OCI-LY7 (cell line): ENCODE data around the gene STUM. TPM values are rescaled to one million over a fixed set of nuclear protein-coding genes. Genes with fewer than 3 reads are reported as not detected.
A peak's percentile ranks its signal among the peaks of the same experiment; 100 is the strongest.

Experiments used
- BruUV-seq: library from RNA; stranded (reverse); fragments of 400-500 nt; replicated peaks from 2 replicates; lab custom pipeline; 2021; lab: Mats Ljungman, UMichigan
- CTCF ChIA-PET: fragments of 300-600 bp; sonication (Branson Sonifier 250); formaldehyde crosslinking; loops from one replicate; lab custom pipeline; 2022; ENCODE audit warnings: antibody characterized with exemption; ENCODE audit not compliant: unreplicated experiment; lab: Charles Lee
- POLR2A ChIA-PET: fragments of 300-600 bp; sonication (Branson Sonifier 250); formaldehyde crosslinking; loops from one replicate; lab custom pipeline; 2022; ENCODE audit warnings: antibody characterized with exemption; lab: Charles Lee
- DNase-seq: peaks from one replicate; pipeline ENCODE4 v3.0.0-alpha.2; 2015; ENCODE audit warnings: low spot score
- H2AFZ ChIP-seq: fragments of 200-600 bp; sonication (generic), shearing (Covaris generic); 2 replicates; pipeline ENCODE4 v1.6.1; 2014; ENCODE audit warnings: mild to moderate bottlenecking, antibody characterized with exemption, low read length, moderate library complexity
- H3K27ac ChIP-seq: fragments of 200-600 bp; sonication (generic); 2 replicates; pipeline ENCODE4 v1.5.1; 2014; ENCODE audit warnings: mixed run types, low read depth, mild to moderate bottlenecking, moderate library complexity, low read length, inconsistent platforms; ENCODE audit not compliant: poor library complexity, severe bottlenecking
- H3K36me3 ChIP-seq: fragments of 200-600 bp; sonication (generic); 2 replicates; pipeline ENCODE4 v1.6.1; 2014; ENCODE audit warnings: mild to moderate bottlenecking, antibody characterized with exemption, low read length, moderate library complexity, mixed read lengths; ENCODE audit not compliant: insufficient read depth
- H3K4me1 ChIP-seq: fragments of 200-600 bp; sonication (generic); 2 replicates; pipeline ENCODE4 v1.5.1; 2014; ENCODE audit warnings: mild to moderate bottlenecking, low read length; ENCODE audit not compliant: insufficient read depth, poor library complexity, severe bottlenecking
- H3K4me2 ChIP-seq: fragments of 200-600 bp; sonication (generic); 2 replicates; pipeline ENCODE4 v1.6.1; 2014; ENCODE audit warnings: mild to moderate bottlenecking, low read length
- H3K4me3 ChIP-seq: fragments of 200-600 bp; sonication (generic); 2 replicates; pipeline ENCODE4 v1.5.1; 2014; ENCODE audit warnings: mild to moderate bottlenecking, low read depth, low read length; ENCODE audit not compliant: poor library complexity, severe bottlenecking
- H3K79me2 ChIP-seq: fragments of 200-600 bp; sonication (generic); 2 replicates; pipeline ENCODE4 v1.6.1; 2016; ENCODE audit warnings: low read depth, mild to moderate bottlenecking, low read length, moderate library complexity, mixed read lengths; ENCODE audit not compliant: insufficient read depth
- H3K9me2 ChIP-seq: fragments of 200-600 bp; sonication (generic); 2 replicates; pipeline ENCODE4 v1.6.1; 2016; ENCODE audit warnings: mild to moderate bottlenecking, low read length, mixed read lengths; ENCODE audit not compliant: insufficient read depth
- H3K9me3 ChIP-seq: fragments of 200-600 bp; sonication (generic); 2 replicates; pipeline ENCODE4 v1.6.1; 2014; ENCODE audit warnings: mild to moderate bottlenecking, mixed run types, low read length, mixed read lengths
- H4K20me1 ChIP-seq: fragments of 200-600 bp; sonication (generic); 2 replicates; pipeline ENCODE4 v1.6.1; 2014; ENCODE audit warnings: mild to moderate bottlenecking, antibody characterized with exemption, low read length, moderate library complexity, mixed read lengths; ENCODE audit not compliant: insufficient read depth
- EZH2phosphoT487 ChIP-seq: fragments of 200-600 bp; sonication (generic); IDR thresholded peaks from 2 replicates; pipeline ENCODE4 v1.6.1; 2018; ENCODE audit warnings: low read depth, borderline replicate concordance, mild to moderate bottlenecking, mixed run types, antibody characterized with exemption, low read length, moderate library complexity, mixed read lengths
- intact Hi-C: fragments of 100-400 bp; cut with micrococcal nuclease; formaldehyde crosslinking; loops from one replicate; pipeline ENCODE4 v1.10.0; 2022; ENCODE audit not compliant: unreplicated experiment
- total RNA-seq, 2 experiments: library from RNA; depleted of rRNA in 1 of 2; stranded (reverse); fragments of >200 nt in 1 of 2; shearing (Covaris generic) in 1 of 2; gene quantifications; 2 replicates each; pipeline ENCODE4 v1.2.3, GENCODE V29; 2014 to 2022
- TF ChIP-seq, protein P1 (sequence below): fragments of 200-600 bp; sonication (generic); conservative IDR thresholded peaks from 2 replicates; pipeline ENCODE4 v1.5.1; 2014; ENCODE audit warnings: mild to moderate bottlenecking, antibody characterized with exemption, low read length, moderate library complexity, mixed read lengths

Gene STUM
- total RNA-seq, 2 experiments from 2014 or later = not detected

DNA sequence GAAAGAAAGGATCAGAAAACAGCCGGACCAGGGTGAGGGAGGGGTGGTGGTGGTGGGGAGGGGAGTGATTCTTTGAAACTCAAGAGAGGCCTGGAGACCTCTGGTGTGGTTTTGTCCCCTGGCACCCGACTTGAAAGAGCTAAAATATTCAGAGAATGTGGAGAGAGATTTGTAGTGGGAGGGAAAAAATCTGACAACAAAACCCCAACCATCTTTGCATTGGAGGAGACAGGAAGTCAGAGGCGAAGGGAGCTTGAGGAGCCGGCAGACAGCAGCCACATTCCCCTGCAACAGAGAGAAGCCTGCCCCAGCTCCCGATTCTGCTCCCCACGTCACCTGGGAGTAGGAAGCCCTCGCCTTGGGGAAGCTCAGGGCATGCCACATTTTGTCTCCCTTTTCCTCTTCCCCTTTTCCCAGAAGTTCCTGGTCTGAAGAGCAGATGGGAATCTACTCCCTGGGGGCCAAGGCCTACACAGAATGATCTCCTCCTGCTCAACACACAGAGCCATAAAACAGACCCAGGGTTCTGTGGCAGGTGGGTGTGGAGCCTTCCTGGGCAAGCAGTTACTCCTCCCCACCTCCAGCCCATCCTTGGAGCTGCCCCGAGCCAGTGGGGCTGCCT lies 105.6 kb downstream of the STUM start:
- no peak for TF ChIP-seq EZH2phosphoT487
- TF ChIP-seq, protein P1, sequence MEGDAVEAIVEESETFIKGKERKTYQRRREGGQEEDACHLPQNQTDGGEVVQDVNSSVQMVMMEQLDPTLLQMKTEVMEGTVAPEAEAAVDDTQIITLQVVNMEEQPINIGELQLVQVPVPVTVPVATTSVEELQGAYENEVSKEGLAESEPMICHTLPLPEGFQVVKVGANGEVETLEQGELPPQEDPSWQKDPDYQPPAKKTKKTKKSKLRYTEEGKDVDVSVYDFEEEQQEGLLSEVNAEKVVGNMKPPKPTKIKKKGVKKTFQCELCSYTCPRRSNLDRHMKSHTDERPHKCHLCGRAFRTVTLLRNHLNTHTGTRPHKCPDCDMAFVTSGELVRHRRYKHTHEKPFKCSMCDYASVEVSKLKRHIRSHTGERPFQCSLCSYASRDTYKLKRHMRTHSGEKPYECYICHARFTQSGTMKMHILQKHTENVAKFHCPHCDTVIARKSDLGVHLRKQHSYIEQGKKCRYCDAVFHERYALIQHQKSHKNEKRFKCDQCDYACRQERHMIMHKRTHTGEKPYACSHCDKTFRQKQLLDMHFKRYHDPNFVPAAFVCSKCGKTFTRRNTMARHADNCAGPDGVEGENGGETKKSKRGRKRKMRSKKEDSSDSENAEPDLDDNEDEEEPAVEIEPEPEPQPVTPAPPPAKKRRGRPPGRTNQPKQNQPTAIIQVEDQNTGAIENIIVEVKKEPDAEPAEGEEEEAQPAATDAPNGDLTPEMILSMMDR = no peak
- H3K36me3 ChIP-seq = peaks cover 12% of the 10 kb centered on the region; the same call in 1 of the 2 replicates
- H3K4me2 ChIP-seq = no peak overlapping the region
- ChIA-PET POLR2A (interaction anchor here (0.7 to 5.5 kb wide), 17 partner anchors 8 to 85 kb away, joined by 3 to 33 read pairs (median 6); partner anchors contain the start of gene ITPKB), CTCF (interaction anchor here (1.1 to 4.3 kb wide), 5 partner anchors 8 to 82 kb away, joined by 3 to 28 read pairs (median 8); no protein-coding TSS in a partner anchor)
- H2AFZ ChIP-seq = no peak overlapping the region
- no peaks in the 10 kb centered on the region for H3K4me1 ChIP-seq
- peaks cover 46% of the 10 kb centered on the region; the same call in 1 of the 2 replicates for H3K79me2 ChIP-seq
- no peak for DNase-seq
- H3K4me3 ChIP-seq = peak overlapping the region; percentile 68
- H4K20me1 ChIP-seq = no peaks in the 10 kb centered on the region
- BruUV-seq = no TSS peak
- H3K9me3 ChIP-seq = no peaks in the 10 kb centered on the region
- intact Hi-C loops = loop anchor here (2.0 to 10.0 kb wide), 2 partner anchors 59 to 729 kb away; partner anchors contain the start of gene PYCR2
- H3K9me2 ChIP-seq = no peaks in the 10 kb centered on the region
- H3K27ac ChIP-seq = no peak overlapping the region

DNA sequence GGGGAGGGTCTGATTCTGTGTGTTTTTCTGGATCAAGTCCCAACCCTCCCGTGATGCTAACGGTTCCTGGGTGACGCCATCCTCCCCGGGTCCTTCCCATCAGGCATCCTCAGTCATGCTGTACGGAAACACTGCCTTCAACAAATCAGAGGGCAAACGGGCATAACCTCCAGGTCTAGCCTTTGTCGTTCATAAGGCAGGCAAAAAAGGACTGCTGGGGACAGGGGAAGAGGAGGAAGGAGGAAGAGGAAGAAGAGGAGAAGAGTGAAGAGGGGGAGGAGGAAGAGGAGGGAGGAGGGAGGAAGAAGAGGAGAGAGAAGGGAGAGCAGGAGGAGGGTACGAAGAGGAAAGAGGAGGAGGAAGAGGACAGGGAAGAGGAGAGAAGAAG lies 106.1 kb downstream of the STUM start:
- Histone ChIP-seq H3K4me3 (peak overlapping the region; percentile 68), H3K9me2 (no peaks in the 10 kb centered on the region), H3K36me3 (peaks cover 14% of the 10 kb centered on the region; the same call in 1 of the 2 replicates), H3K4me2 (no peak overlapping the region), H3K27ac (no peak overlapping the region), H3K9me3 (no peaks in the 10 kb centered on the region), H3K79me2 (peaks cover 43% of the 10 kb centered on the region; the same call in 1 of the 2 replicates), H3K4me1 (no peaks in the 10 kb centered on the region), H4K20me1 (no peaks in the 10 kb centered on the region), H2AFZ (no peak overlapping the region)
- CTCF ChIA-PET = interaction anchor here (1.1 to 4.3 kb wide), 2 partner anchors 23 to 33 kb away, joined by 3 to 28 read pairs; no protein-coding TSS in a partner anchor
- intact Hi-C loops = loop anchor here (2.0 to 10.0 kb wide), 2 partner anchors 58 to 730 kb away; partner anchors contain the start of gene PYCR2
- BruUV-seq = no TSS peak
- no peak for DNase-seq
- TF ChIP-seq EZH2phosphoT487 = no peak
- TF ChIP-seq, protein P1 = no peak
- POLR2A ChIA-PET = interaction anchor here (0.8 to 5.5 kb wide), 17 partner anchors 7 to 108 kb away, joined by 3 to 33 read pairs (median 6); partner anchors contain the start of gene ITPKB
